Measurements from ENCODE around the gene MBNL3.

- TF ChIP-seq CTCF (IDR thresholded peaks at IDR 0.05 in 2 of 3, conservative IDR thresholded peaks at IDR 0.05 in 1 of 3; ENCODE audit: borderline replicate concordance in 1 of 3, insufficient read depth in 1 of 3, low read depth in 2 of 3, low read length in 2 of 3) (no peak), SIN3A (IDR thresholded peaks at IDR 0.05; ENCODE audit: low read depth) (no peak), ATF3 (IDR thresholded peaks at IDR 0.05) (no peak), ZNF274 (IDR thresholded peaks at IDR 0.05; ENCODE audit: low read depth, low read length) (no peak), EZH2 (IDR thresholded peaks at IDR 0.05) (no peak), POLR2AphosphoS5 (IDR thresholded peaks at IDR 0.05; ENCODE audit: low read depth, low read length) (no peak)
These were observed at the start of gene MBNL3 for GRCh38 chrX:132488819-132489577.

Data from HCT116 (cell line).